ENCODE data around the gene ZNF140.

- no peak for TF ChIP-seq POLR2AphosphoS5 (IDR thresholded peaks at IDR 0.05)
- no peak for TF ChIP-seq CTCF (IDR thresholded peaks at IDR 0.05)
- TF ChIP-seq EP300 (IDR thresholded peaks at IDR 0.05): no peak
These were observed 42.5 kb upstream of the ZNF140 start for GRCh38 chr12:133038118-133038709.

All from sigmoid colon (tissue), 4 donors.